Activated CD8-positive, alpha-beta memory T cell treated with anti-CD3 and anti-CD28 coated beads, Interleukin-2, amount 10 ng/mL, durations not matched to agents 7 days and 5 days (primary cell): Measurements from ENCODE around the gene CUL4A. TPM values are rescaled to one million over a fixed set of nuclear protein-coding genes. Genes with fewer than 3 reads are reported as not detected.

ENCODE experiments used
- ATAC-seq: fragments of 150-1000 bp; cut with Tn5 transposase; one replicate; pipeline ENCODE4 v1.10.0; 2021; ENCODE audit warnings: moderate library complexity
- CTCF ChIA-PET: fragments of 350-600 bp; sonication (Branson Sonifier 250); formaldehyde crosslinking; loops from one replicate; lab custom pipeline; 2021; ENCODE audit warnings: antibody characterized with exemption; lab: Charles Lee
- DNase-seq: peaks from one replicate; pipeline ENCODE4 v3.0.0-alpha.2; 2020
- H3K27ac Mint-ChIP-seq: one replicate; pipeline ENCODE4 v1.8.0; 2021; ENCODE audit warnings: mild to moderate bottlenecking, mixed read lengths
- H3K27me3 Mint-ChIP-seq: one replicate; pipeline ENCODE4 v1.8.0; 2021; ENCODE audit warnings: mixed read lengths
- H3K36me3 Mint-ChIP-seq: one replicate; pipeline ENCODE4 v1.8.0; 2021; ENCODE audit warnings: mild to moderate bottlenecking, mixed read lengths
- H3K4me1 Mint-ChIP-seq: one replicate; pipeline ENCODE4 v1.8.0; 2021; ENCODE audit warnings: mixed read lengths
- H3K4me3 Mint-ChIP-seq: one replicate; pipeline ENCODE4 v1.8.0; 2021; ENCODE audit warnings: mild to moderate bottlenecking, moderate library complexity, mixed read lengths
- H3K9me3 Mint-ChIP-seq: one replicate; pipeline ENCODE4 v1.8.0; 2022; ENCODE audit warnings: low read depth, mixed read lengths
- total RNA-seq, 2 experiments: library from RNA; stranded (reverse); gene quantifications; one replicate each; pipeline ENCODE4 v1.2.3, GENCODE V29; 2021

Gene CUL4A
- total RNA-seq, 2 experiments from 2014 or later: 73.8 to 76.0 TPM

GRCh38 chr13:113205428-113205931 lies 3.9 kb upstream of the CUL4A start:
- DNase-seq: no peak
- Mint-ChIP-seq H3K4me3 (peak overlapping the region; percentile 2), H3K27me3 (no peaks in the 10 kb centered on the region), H3K4me1 (peaks cover 56% of the 10 kb centered on the region), H3K27ac (peak overlapping the region; percentile 23), H3K36me3 (peaks cover 20% of the 10 kb centered on the region), H3K9me3 (no peaks in the 10 kb centered on the region)
- no peak for ATAC-seq
- CTCF ChIA-PET: no interaction called here

GRCh38 chr13:113207460-113207859 lies 2.0 kb upstream of the CUL4A start:
- no peak for DNase-seq
- Mint-ChIP-seq H3K4me3 (peak overlapping the region; percentile 81), H3K9me3 (no peaks in the 10 kb centered on the region), H3K27ac (peak overlapping the region; percentile 88), H3K27me3 (no peaks in the 10 kb centered on the region), H3K36me3 (peaks cover 33% of the 10 kb centered on the region), H3K4me1 (peaks cover 65% of the 10 kb centered on the region)
- ATAC-seq: no peak
- CTCF ChIA-PET: interaction anchor here (1.0 to 1.6 kb wide), 8 partner anchors 11 to 519 kb away, joined by 3 to 4 read pairs (median 4); no protein-coding TSS in a partner anchor

- CTCF ChIA-PET: interaction anchor here (1.0 to 2.7 kb wide), 7 partner anchors 11 to 519 kb away, joined by 3 to 18 read pairs (median 4); no protein-coding TSS in a partner anchor
- no peaks in the 10 kb centered on the region for H3K9me3 Mint-ChIP-seq
- ATAC-seq: peak; percentile 1
- no peaks in the 10 kb centered on the region for H3K27me3 Mint-ChIP-seq
- no peak for DNase-seq
- peak overlapping the region; percentile 81 for H3K4me3 Mint-ChIP-seq
- peaks cover 33% of the 10 kb centered on the region for H3K36me3 Mint-ChIP-seq
- peaks cover 66% of the 10 kb centered on the region for H3K4me1 Mint-ChIP-seq
- H3K27ac Mint-ChIP-seq: peak overlapping the region; percentile 88
These were observed 1.5 kb upstream of the CUL4A start for GRCh38 chr13:113207890-113208420.

DNA sequence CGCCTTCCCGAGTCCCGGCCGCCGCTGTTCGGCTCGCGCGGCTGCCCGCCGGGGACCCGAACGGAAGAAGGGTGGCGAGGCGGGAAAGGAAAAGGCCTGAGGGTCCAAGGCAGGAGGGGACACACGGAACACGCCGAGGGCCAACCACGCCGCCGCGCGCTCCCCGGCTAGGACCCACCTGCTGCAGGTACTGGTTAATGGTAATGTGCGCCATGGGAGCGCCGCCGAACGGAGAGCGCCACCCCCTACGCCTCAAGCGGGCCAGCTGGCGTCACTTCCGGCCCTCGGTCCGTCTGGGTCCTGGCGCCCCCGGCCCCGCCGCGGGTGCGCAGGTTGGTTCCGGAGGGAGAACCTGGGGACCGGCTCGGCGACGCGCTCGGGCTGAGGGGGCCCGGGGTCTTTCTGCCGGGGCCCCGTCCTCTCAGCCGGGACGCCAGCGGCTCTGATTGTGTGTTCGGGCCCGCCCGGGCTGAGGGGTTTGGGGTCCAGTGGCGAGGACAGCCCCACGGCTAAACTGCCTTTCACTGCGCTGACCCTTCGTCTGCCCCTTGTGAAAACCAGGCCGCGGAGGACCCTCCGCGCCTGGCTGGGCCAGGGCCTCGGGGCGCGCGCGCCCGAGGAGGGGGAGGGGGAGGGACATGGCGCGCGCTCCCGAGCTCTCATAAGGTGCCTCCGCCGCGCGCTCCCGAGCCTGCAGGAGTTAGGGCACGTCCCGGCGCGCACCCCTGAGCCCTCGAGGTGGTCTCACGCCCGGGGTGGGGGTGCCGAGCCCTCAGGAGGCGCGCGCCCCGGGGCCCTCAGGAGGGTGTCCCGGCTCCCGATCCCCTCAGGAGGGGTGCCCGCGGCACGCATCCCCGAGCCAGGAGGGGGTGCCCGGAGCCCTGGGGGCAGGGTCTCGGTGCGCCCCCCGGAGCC lies 735 bp upstream of the CUL4A start, which contains the start of gene PCID2:
TSS of gene PCID2 (minus strand) at position 249 of the 915 bp plus-strand sequence. CDS start at position 214, 35 bp downstream.
- peaks cover 33% of the 10 kb centered on the region for H3K36me3 Mint-ChIP-seq
- peak; percentile 91 for DNase-seq
- peak; percentile 80 for ATAC-seq
- H3K27me3 Mint-ChIP-seq: no peaks in the 10 kb centered on the region
- peak within 1 kb of the TSS; percentile 81 for H3K4me3 Mint-ChIP-seq
- H3K9me3 Mint-ChIP-seq: no peaks in the 10 kb centered on the region
- H3K4me1 Mint-ChIP-seq: peaks cover 66% of the 10 kb centered on the region
- CTCF ChIA-PET: interaction anchor here (0.8 to 2.7 kb wide), 7 partner anchors 10 to 376 kb away, joined by 3 to 18 read pairs (median 4); partner anchors contain the start of genes LAMP1 and TFDP1
- peak within 1 kb of the TSS; percentile 88 for H3K27ac Mint-ChIP-seq

GRCh38 chr13:113209759-113210421 lies 477 bp downstream of the CUL4A start:
- Mint-ChIP-seq H3K27ac (peak overlapping the region; percentile 87), H3K9me3 (no peaks in the 10 kb centered on the region), H3K4me1 (peaks cover 64% of the 10 kb centered on the region), H3K27me3 (no peaks in the 10 kb centered on the region), H3K36me3 (peaks cover 35% of the 10 kb centered on the region), H3K4me3 (peak overlapping the region; percentile 81)
- ATAC-seq (peak; percentile 46), DNase-seq (peak; percentile 82)
- CTCF ChIA-PET: interaction anchor here (0.8 to 2.7 kb wide), 8 partner anchors 9 to 376 kb away, joined by 3 to 18 read pairs (median 4); partner anchors contain the start of genes LAMP1 and TFDP1

DNA sequence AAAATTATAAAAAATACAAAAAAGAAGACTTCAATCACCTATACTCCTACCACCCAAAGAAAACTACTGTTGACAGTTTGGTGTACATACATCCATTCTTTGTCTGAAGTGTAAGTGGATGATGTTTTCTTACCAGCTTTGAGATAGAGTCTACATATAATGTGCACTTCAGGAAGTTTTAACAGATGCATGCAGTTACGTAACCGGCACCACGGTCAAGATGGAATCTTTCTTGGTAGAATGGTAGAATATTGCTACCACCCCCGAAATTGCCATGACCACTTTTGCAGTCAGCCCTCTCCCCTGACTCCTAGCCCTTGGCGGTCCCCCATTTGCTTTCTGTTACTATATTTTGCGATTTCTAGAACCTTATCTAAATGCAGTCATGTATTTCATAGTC lies 1.4 kb downstream of the CUL4A start:
- Mint-ChIP-seq H3K27ac (peak overlapping the region; percentile 87), H3K36me3 (peaks cover 28% of the 10 kb centered on the region), H3K27me3 (no peaks in the 10 kb centered on the region), H3K4me3 (peak overlapping the region; percentile 56), H3K4me1 (peaks cover 55% of the 10 kb centered on the region), H3K9me3 (no peaks in the 10 kb centered on the region)
- ATAC-seq (no peak), DNase-seq (peak; percentile 31)
- CTCF ChIA-PET: interaction anchor here (2.7 kb wide), 1 partner anchor 25 kb away, joined by 18 read pairs; no protein-coding TSS in a partner anchor

DNA sequence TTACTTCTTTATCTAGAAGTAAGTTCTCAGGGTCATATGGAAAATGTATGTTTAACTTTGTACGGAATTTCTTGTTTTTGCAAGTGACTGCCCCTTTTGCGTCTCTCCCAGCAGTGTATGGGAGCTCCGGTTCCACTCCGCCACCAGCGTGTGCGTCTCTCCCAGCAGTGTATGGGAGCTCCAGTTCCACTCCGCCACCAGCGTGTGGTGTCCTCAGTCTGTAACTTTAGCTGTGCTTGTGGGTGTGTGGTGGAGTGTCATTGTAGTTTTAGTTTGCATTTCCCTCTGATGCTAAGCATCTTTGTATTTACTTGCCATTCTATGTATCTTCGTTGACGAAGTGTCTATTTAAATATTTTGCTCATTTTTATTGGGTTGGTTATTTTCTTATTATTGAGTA lies 2.4 kb downstream of the CUL4A start:
- CTCF ChIA-PET: no interaction called here
- Mint-ChIP-seq H3K4me3 (no peak overlapping the region), H3K9me3 (no peaks in the 10 kb centered on the region), H3K27ac (no peak overlapping the region), H3K27me3 (no peaks in the 10 kb centered on the region), H3K4me1 (peaks cover 45% of the 10 kb centered on the region), H3K36me3 (peaks cover 23% of the 10 kb centered on the region)
- no peak for ATAC-seq
- peak; percentile 41 for DNase-seq

- Mint-ChIP-seq H3K27ac (peak overlapping the region; percentile 8), H3K4me1 (peaks cover 33% of the 10 kb centered on the region), H3K4me3 (no peak overlapping the region), H3K9me3 (no peaks in the 10 kb centered on the region), H3K36me3 (peaks cover 14% of the 10 kb centered on the region), H3K27me3 (no peaks in the 10 kb centered on the region)
- ATAC-seq: no peak
- peak; percentile 38 for DNase-seq
- CTCF ChIA-PET: no interaction called here
These were observed 7.0 kb downstream of the CUL4A start for GRCh38 chr13:113216254-113217048.

GRCh38 chr13:113218586-113218985 lies 9.2 kb downstream of the CUL4A start:
- Mint-ChIP-seq H3K27ac (no peak overlapping the region), H3K36me3 (peaks cover 17% of the 10 kb centered on the region), H3K27me3 (no peaks in the 10 kb centered on the region), H3K4me1 (peaks cover 27% of the 10 kb centered on the region), H3K9me3 (no peaks in the 10 kb centered on the region), H3K4me3 (no peak overlapping the region)
- DNase-seq: peak; percentile 34
- no peak for ATAC-seq
- CTCF ChIA-PET: interaction anchor here (0.8 to 1.5 kb wide), 2 partner anchors 9 to 276 kb away, joined by 3 to 4 read pairs; partner anchors contain the start of gene CUL4A

GRCh38 chr13:113219256-113219940 lies 10.0 kb downstream of the CUL4A start:
- Mint-ChIP-seq H3K36me3 (peaks cover 17% of the 10 kb centered on the region), H3K4me1 (peaks cover 20% of the 10 kb centered on the region), H3K27me3 (no peaks in the 10 kb centered on the region), H3K27ac (no peak overlapping the region), H3K4me3 (no peak overlapping the region), H3K9me3 (no peaks in the 10 kb centered on the region)
- CTCF ChIA-PET: interaction anchor here (0.8 to 1.5 kb wide), 2 partner anchors 10 to 277 kb away, joined by 3 to 4 read pairs; partner anchors contain the start of gene CUL4A
- ATAC-seq: no peak
- peak; percentile 35 for DNase-seq

DNA sequence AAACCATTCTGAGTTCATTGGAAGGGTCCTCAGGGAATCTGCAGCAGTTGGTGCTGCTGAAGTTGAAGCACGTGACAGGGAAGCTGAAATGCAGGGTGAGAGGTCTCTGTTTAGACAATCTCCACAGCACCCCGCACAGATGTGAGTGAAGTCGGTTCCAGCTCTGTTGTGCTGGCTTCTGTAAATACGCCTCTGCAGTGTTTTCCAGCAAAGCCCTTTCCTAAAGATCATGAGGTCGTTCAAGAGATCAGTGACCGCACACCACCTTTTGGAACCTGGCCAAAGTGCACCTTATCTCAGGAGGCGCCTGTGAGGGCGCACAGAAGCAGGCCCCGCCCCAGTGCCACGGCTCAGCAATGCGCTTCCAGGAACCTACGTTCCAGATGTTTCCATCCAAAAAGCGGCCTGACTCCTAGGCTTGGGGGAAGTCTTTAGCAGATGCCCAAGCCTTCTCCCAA lies 10.8 kb downstream of the CUL4A start:
- Mint-ChIP-seq H3K36me3 (peaks cover 17% of the 10 kb centered on the region), H3K27ac (no peak overlapping the region), H3K4me3 (no peak overlapping the region)

More for the DNA sequence above, 10.8 kb downstream of the CUL4A start:
- DNase-seq: peak; percentile 33
- Mint-ChIP-seq H3K4me1 (peaks cover 20% of the 10 kb centered on the region), H3K9me3 (no peaks in the 10 kb centered on the region), H3K27me3 (no peaks in the 10 kb centered on the region)
- CTCF ChIA-PET: no interaction called here
- no peak for ATAC-seq
